ENCODE data around the gene CNTLN. TPM values are rescaled to one million over a fixed set of nuclear protein-coding genes. Genes with fewer than 3 reads are reported as not detected.

The CNTLN gene
- total RNA-seq, 1 experiment from 2014 or later, result 15.0 TPM

DNA sequence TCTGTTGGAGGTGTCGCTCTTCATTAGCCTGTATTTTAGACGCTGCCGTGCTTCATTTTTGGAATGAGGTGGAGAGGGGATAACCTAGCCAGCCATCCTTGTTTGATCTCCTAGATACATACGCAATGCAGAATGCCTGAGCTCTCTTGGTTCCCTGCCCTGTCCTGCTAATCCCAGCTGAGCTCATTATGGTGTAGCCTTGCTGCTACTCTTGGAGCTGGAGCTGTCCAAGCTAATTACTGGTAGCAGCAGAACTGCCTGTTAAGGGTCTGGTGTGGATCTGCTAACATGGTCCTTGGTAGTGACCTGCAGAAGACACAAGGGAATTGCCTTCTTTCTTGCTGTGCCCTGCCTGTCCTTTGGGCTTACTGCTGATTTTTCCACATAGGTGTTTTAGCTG, 207.9 kb downstream of the CNTLN start:
- Histone ChIP-seq H3K79me1 (ENCODE audit: insufficient read depth, low read depth, low read length, poor library complexity, severe bottlenecking) (no peaks in the 10 kb centered on the region), H3K9ac (ENCODE audit: extremely low read depth, insufficient read length, low read length) (no peak overlapping the region), H3K56ac (ENCODE audit: insufficient read length, low read depth, low read length) (no peak overlapping the region), H3K4me2 (ENCODE audit: insufficient read depth, insufficient read length, low read length) (no peak overlapping the region), H3K4ac (ENCODE audit: low read depth, low read length) (no peak overlapping the region), H4K5ac (ENCODE audit: insufficient read length, low read depth, low read length) (no peak overlapping the region), H3K14ac (ENCODE audit: insufficient read depth, low read length) (no peak overlapping the region), H4K8ac (replicated peaks; ENCODE audit: insufficient read length, low read depth, low read length) (no peak overlapping the region), H3K79me2 (ENCODE audit: insufficient read depth, low read length) (no peaks in the 10 kb centered on the region), H3T11ph (ENCODE audit: low read length) (no peak overlapping the region), H3K9me3 (ENCODE audit: control insufficient read depth, low read depth, low read length) (no peaks in the 10 kb centered on the region), H3K27me3 (ENCODE audit: insufficient read depth, low read length) (no peaks in the 10 kb centered on the region), H2BK12ac (ENCODE audit: insufficient read length, low read depth, low read length) (no peak overlapping the region), H3K23ac (ENCODE audit: insufficient read length, low read depth, low read length) (no peak overlapping the region), H3K23me2 (ENCODE audit: insufficient read length, low read depth, low read length, poor library complexity, severe bottlenecking) (no peaks in the 10 kb centered on the region), H2BK20ac (ENCODE audit: low read depth, low read length, poor library complexity, severe bottlenecking) (no peak overlapping the region), H2AK5ac (ENCODE audit: insufficient read length, low read length) (no peak overlapping the region), H4K91ac (ENCODE audit: insufficient read length, low read depth, low read length) (no peak overlapping the region), H2AFZ (ENCODE audit: low read length) (no peak overlapping the region), H4K20me1 (ENCODE audit: control insufficient read depth, insufficient read depth, insufficient read length) (no peaks in the 10 kb centered on the region), H3K18ac (ENCODE audit: insufficient read length, low read depth, low read length) (no peak overlapping the region), H2BK120ac (ENCODE audit: low read depth, low read length, poor library complexity, severe bottlenecking) (no peak overlapping the region), H2BK15ac (ENCODE audit: low read depth, low read length) (no peak overlapping the region), H2BK5ac (ENCODE audit: insufficient read length, low read length) (no peak overlapping the region), H3K27ac (ENCODE audit: insufficient read length, low read depth, low read length) (no peak overlapping the region), H3K4me1 (ENCODE audit: insufficient read depth, low read length) (no peaks in the 10 kb centered on the region; the same call in 1 of the 2 replicates)
- H3K4me1 Mint-ChIP-seq, result peaks cover 5 to 12% of the 10 kb centered on the region in 2 experiments
- H3K27me3 Mint-ChIP-seq (ENCODE audit: low read depth), result no peaks in the 10 kb centered on the region
- peaks cover 0 to 14% (median 13%) of the 10 kb centered on the region in 3 experiments; a peak in 6 of 7 replicates for H3K36me3 Mint-ChIP-seq (ENCODE audit: insufficient read depth in 1 of 3, low read depth in 3 of 3)
- peak overlapping the region in 1 of 3 experiments; percentile 22; a peak in 1 of 7 replicates for H3K27ac Mint-ChIP-seq
- H3K9me3 Mint-ChIP-seq, result no peaks in the 10 kb centered on the region
- no peak overlapping the region for H3K4me3 Mint-ChIP-seq
- TF ChIP-seq, protein P1, sequence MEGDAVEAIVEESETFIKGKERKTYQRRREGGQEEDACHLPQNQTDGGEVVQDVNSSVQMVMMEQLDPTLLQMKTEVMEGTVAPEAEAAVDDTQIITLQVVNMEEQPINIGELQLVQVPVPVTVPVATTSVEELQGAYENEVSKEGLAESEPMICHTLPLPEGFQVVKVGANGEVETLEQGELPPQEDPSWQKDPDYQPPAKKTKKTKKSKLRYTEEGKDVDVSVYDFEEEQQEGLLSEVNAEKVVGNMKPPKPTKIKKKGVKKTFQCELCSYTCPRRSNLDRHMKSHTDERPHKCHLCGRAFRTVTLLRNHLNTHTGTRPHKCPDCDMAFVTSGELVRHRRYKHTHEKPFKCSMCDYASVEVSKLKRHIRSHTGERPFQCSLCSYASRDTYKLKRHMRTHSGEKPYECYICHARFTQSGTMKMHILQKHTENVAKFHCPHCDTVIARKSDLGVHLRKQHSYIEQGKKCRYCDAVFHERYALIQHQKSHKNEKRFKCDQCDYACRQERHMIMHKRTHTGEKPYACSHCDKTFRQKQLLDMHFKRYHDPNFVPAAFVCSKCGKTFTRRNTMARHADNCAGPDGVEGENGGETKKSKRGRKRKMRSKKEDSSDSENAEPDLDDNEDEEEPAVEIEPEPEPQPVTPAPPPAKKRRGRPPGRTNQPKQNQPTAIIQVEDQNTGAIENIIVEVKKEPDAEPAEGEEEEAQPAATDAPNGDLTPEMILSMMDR (conservative IDR thresholded peaks at IDR 0.05), result no peak
- DNase-seq, result no peak
- WGBS (ENCODE audit: extremely low coverage, insufficient read length, low lambda C conversion rate), result no CpG with 5 or more reads among the region's 4 CpGs
